Fibroblast of the aortic adventitia (primary cell): ENCODE data around the gene MYL3. TPM values are rescaled to one million over a fixed set of nuclear protein-coding genes. Genes with fewer than 3 reads are reported as not detected.
A peak's percentile ranks its signal among the peaks of the same experiment; 100 is the strongest.

Source experiments
- DNase-seq: peaks from one replicate; pipeline ENCODE4 v3.0.0-alpha.2; 2010; ENCODE audit warnings: low read depth
- H3K4me3 ChIP-seq: 2 replicates; pipeline ENCODE4 v1.5.1; 2011; ENCODE audit warnings: low read depth, mild to moderate bottlenecking, control low read depth, low read length, moderate library complexity
- total RNA-seq: library from RNA; depleted of rRNA; stranded (reverse); fragments of >200 nt; gene quantifications from 2 replicates; pipeline ENCODE4 v1.2.3, GENCODE V29; 2012; ENCODE audit warnings: low replicate concordance
- TF ChIP-seq, protein P1 (sequence below): IDR thresholded peaks from 2 replicates; pipeline ENCODE4 v1.5.1; 2011; ENCODE audit warnings: mild to moderate bottlenecking, low read length, control low read depth, inconsistent platforms; ENCODE audit not compliant: insufficient read depth

The MYL3 gene
- total RNA-seq, 1 donor: not detected

DNA sequence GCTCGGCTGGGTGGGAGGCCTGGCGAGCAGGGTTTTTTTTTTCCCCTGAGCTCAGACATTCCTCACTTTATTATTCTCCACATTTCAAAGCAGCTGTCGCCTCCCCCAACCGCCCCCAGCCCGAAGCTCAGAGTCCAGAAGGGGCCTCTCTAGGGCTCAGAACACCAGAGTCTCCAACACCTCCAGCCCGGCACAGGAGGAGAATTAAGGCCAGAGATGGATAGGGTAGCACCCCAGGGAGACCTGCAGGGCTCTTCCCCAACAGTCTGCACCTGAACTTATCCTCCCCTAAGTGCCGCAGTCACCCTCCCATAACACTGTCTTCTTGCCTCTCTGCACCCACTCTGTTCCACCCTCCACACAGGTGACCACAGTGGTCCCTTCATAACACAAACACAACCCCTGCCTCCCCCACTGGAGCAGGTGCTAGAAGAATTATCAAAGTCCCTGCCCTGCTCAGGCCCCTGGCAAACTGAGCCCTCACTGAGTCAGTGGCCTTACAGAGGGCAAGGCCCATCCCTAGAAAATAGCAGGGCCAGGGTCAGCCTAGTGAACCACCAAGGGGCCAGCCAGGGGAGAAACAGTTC is 14.1 kb downstream of the MYL3 start:
- DNase-seq: no peak
- no peak overlapping the region for H3K4me3 ChIP-seq
- TF ChIP-seq, protein P1, sequence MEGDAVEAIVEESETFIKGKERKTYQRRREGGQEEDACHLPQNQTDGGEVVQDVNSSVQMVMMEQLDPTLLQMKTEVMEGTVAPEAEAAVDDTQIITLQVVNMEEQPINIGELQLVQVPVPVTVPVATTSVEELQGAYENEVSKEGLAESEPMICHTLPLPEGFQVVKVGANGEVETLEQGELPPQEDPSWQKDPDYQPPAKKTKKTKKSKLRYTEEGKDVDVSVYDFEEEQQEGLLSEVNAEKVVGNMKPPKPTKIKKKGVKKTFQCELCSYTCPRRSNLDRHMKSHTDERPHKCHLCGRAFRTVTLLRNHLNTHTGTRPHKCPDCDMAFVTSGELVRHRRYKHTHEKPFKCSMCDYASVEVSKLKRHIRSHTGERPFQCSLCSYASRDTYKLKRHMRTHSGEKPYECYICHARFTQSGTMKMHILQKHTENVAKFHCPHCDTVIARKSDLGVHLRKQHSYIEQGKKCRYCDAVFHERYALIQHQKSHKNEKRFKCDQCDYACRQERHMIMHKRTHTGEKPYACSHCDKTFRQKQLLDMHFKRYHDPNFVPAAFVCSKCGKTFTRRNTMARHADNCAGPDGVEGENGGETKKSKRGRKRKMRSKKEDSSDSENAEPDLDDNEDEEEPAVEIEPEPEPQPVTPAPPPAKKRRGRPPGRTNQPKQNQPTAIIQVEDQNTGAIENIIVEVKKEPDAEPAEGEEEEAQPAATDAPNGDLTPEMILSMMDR: no peak

DNA sequence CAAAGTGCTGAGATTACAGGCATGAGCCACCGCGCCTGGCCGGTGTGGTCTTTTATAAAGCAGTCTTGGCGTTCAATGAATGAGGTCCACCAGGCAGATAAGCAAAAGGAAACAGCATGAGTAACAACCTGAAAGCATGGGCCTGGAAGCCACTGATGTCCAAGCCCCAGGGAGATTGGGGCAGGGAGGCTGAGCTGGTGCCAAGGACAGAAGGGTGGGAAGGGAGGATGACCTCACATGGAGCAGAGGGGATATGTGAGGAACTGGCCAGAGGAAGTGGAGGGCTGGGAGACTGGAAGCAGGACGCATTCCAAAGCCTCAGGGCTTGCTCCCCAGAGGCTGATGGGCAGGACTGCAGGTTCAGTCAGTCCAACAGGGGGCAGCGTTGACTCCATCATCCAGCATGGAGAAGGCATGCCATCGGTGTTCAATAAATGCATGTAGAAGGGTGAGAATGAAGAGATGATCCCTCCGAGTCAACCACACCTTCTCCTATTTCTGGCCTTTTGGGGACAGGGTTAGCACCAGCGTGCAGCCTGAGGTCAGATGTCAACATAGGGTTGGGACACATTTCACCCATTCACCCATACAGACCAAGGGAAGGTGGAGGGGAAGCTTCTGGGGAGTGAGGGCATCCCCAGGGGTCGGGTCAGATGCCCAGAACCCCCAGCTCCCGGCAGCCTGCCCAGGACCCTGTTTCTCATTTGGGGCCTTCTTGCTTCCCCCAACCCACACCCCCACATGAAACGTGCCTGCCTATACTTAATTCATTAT is 14.8 kb downstream of the MYL3 start:
- DNase-seq: peak; percentile 94
- TF ChIP-seq, protein P1: peak; percentile 69
- no peak overlapping the region for H3K4me3 ChIP-seq

DNA sequence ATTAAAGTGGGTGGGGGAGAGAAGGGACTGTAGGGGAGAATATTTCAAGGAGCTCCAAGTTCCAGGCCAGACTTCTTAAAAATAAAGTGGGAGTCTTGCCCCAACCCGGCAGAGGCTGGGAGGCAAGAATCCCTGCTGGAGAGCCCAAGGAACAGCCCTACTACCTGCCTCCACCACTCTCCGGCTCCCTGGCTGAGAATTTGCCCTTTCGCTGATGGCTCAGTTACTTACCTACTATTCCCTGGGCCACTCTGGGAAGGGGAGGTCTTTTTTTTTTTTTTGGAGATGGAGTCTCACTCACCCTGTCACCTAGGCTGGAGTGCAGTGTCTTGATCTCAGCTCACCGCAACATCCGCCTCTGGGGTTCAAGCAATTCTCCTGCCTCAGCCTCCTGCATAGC is 15.5 kb downstream of the MYL3 start:
- no peak overlapping the region for H3K4me3 ChIP-seq
- TF ChIP-seq, protein P1: no peak
- DNase-seq: peak; percentile 14

DNA sequence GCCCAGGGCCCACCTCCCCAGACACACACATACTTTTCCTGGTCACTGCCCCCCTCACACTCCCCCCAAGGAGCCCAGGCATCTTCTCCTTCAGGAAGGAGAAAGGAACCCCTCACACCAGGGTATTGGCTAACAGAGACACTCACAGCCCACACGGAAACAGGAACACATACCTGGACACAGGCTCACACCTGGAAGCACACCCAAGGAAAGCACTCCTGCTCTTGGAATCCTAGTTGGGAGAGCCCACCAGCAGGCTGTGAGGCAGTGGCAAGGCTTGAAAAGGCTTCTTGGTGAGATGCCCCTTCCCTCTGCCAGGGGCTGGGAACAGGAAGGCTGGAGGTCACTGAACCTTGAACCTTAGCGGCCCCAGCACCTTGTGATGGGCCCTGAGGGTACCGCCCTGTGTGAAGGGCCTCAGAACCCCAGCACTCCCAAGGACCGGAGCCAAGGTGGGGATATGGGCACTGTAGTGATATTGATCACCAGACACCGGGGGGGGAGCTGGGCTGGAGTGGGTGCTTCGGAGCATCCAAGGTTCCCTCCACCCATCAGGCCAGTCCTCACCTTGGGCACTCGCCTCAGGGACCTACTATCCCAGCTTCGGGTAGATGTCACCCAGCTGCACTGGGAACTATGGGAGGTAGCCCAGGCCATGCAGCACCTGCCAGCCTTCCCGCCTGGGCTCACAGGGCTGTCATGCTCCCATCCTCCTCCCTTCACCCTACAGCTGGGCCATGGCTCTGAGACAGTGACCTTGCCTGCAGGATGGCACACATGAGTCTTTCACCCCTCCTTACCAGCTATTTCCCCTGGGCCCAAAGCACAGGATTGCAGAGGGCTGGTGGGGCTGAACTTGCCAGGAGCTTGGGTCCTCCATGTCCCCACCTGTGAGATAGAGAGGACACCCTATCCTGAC is 16.4 kb downstream of the MYL3 start:
- no peak for DNase-seq
- TF ChIP-seq, protein P1: no peak
- H3K4me3 ChIP-seq: no peak overlapping the region

DNA sequence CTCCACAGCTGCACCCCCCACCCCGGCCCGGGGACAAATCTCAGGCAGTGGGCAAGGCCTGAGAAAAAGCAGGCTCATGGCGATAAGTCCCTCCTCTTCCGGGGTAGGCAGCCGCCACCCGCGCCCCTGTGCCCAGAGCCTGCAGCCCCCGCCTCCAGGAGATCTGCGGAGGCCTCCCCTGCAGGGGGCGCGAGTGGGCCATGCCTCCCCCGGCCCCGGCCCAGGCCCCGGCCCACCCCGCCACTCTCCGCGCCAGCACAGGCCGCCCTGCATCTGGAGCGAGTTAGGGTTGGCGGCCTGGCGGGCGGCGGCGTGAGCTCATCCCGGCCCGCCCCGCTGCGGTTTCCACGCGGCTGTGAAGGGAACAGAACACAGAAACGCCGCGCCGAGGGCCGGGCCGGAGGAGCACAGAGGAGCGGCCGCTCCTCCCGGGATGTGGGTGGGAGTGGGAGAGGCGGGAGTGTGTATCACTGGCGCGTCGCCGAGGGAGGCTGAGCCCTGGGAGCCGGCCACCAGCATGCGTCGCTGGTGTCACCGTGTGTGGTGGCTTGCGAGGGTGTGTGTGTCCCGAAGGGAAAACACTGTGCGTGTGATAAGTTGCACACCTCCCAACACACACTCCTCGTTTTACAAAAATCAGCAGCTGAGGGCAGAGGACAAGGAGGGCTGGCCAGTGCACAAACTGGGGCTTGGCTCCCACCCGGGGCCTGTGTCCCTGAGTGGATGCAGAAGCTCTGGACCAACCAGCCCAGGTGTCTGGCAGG is 17.2 kb downstream of the MYL3 start:
- TF ChIP-seq, protein P1: peak; percentile 26
- H3K4me3 ChIP-seq: peak overlapping the region; percentile 48
- DNase-seq: peak; percentile 60

DNA sequence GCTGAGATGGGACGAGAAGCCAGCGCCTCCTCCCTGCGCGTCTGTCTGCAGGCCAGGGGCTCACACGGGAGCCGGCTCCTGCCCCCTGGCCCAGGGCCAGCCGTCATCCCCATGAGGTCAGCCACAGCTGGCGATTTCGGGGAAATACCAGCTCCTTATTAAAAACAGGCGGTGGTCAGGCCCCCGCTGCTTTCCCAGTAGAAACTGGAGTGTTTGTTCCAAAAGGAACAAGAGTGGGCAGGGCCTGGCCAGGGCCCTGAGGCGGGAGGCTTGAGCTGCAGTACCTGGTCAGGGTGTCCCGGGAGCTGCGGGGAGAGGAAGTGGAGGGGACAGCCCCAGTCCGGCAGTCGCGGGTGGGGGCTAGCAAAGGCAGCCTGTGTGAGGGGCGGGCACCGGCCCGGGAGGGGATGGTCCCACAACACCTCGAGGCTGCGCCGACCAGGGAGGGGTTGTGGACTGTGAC is 17.8 kb downstream of the MYL3 start:
- TF ChIP-seq, protein P1: no peak
- peak overlapping the region; percentile 48 for H3K4me3 ChIP-seq

More for the DNA sequence above, 17.8 kb downstream of the MYL3 start:
- DNase-seq: peak; percentile 82
